Measurements from ENCODE around the gene TTC22.

- TF ChIP-seq ZFP36 (IDR thresholded peaks at IDR 0.05; ENCODE audit: borderline replicate concordance, partially characterized antibody): no peak
- no peak for TF ChIP-seq RCOR1 (IDR thresholded peaks at IDR 0.05; ENCODE audit: low read depth, low read length)
- TF ChIP-seq MAX (IDR thresholded peaks at IDR 0.05): no peak
- TF ChIP-seq EP300 (IDR thresholded peaks at IDR 0.05): no peak
- TF ChIP-seq USF2 (IDR thresholded peaks at IDR 0.05): no peak
- TF ChIP-seq POLR2A (IDR thresholded peaks at IDR 0.05; ENCODE audit: low read length): no peak
- TF ChIP-seq CTCF (IDR thresholded peaks at IDR 0.05): no peak
- TF ChIP-seq FOSL2 (IDR thresholded peaks at IDR 0.05): no peak
- no peak for TF ChIP-seq FOSL2 (CRISPR knock-in tag; IDR thresholded peaks at IDR 0.05)
- no peak for TF ChIP-seq NPAS2 (CRISPR knock-in tag; IDR thresholded peaks at IDR 0.05; ENCODE audit: borderline replicate concordance)
These were observed 37.3 kb downstream of the TTC22 start for GRCh38 chr1:54763816-54764132.

All from A549 (cell line).